SK-N-SH treated with all-trans-retinoic acid at 6 μM for 48 hours (cell line): ENCODE data around the gene GPR55.

Experiments used
- ATAC-seq: fragments of 200-7000 bp; cut with Tn5 transposase; 3 replicates; pipeline ENCODE4 v1.9.1; 2020; ENCODE audit warnings: mild to moderate bottlenecking, moderate library complexity
- GLIS3 ChIP-seq: fragments of 250-450 bp; sonication (Bioruptor Pico); IDR thresholded peaks from 2 replicates; pipeline ENCODE4 v1.5.0; 2020; ENCODE audit warnings: mild to moderate bottlenecking, moderate library complexity
- ISL1 ChIP-seq: fragments of 250-450 bp; sonication (Bioruptor Pico); IDR thresholded peaks from 2 replicates; pipeline ENCODE4 v2.1.2; 2022; ENCODE audit warnings: mild to moderate bottlenecking, moderate library complexity
- OSR1 ChIP-seq: fragments of 250-450 bp; sonication (Bioruptor Pico); IDR thresholded peaks from 2 replicates; pipeline ENCODE4 v1.8.0; 2022; ENCODE audit warnings: moderate library complexity, mild to moderate bottlenecking, inconsistent platforms
- POU6F1 ChIP-seq: fragments of 250-450 bp; sonication (Bioruptor Pico); IDR thresholded peaks from 2 replicates; pipeline ENCODE4 v1.8.0; 2021; ENCODE audit warnings: low read depth, mild to moderate bottlenecking, moderate library complexity, borderline replicate concordance
- SNAI2 ChIP-seq: fragments of 250-450 bp; sonication (Bioruptor Pico); IDR thresholded peaks from 2 replicates; pipeline ENCODE4 v1.5.0; 2020; ENCODE audit warnings: mild to moderate bottlenecking, moderate library complexity
- TCF4 ChIP-seq: fragments of 250-450 bp; sonication (Bioruptor Pico); IDR thresholded peaks from 2 replicates; pipeline ENCODE4 v1.8.0; 2021; ENCODE audit warnings: mild to moderate bottlenecking, moderate library complexity, borderline replicate concordance
- ZC3H10 ChIP-seq: fragments of 250-450 bp; sonication (Bioruptor Pico); IDR thresholded peaks from 2 replicates; pipeline ENCODE4 v1.5.1; 2021; ENCODE audit warnings: mild to moderate bottlenecking, moderate library complexity
- ZFP3 ChIP-seq: fragments of 250-450 bp; sonication (Bioruptor Pico); IDR thresholded peaks from 2 replicates; pipeline ENCODE4 v1.5.0; 2020; ENCODE audit warnings: mild to moderate bottlenecking, moderate library complexity
- ZFP30 ChIP-seq: fragments of 450-650 bp; formaldehyde crosslinking; IDR thresholded peaks from 2 replicates; pipeline ENCODE4 v1.5.0; 2022; ENCODE audit warnings: mild to moderate bottlenecking, moderate library complexity
- ZNF565 ChIP-seq: fragments of 450-650 bp; formaldehyde crosslinking; conservative IDR thresholded peaks from 2 replicates; pipeline ENCODE4 v1.5.0; 2020; ENCODE audit warnings: low read depth, mild to moderate bottlenecking, moderate library complexity
- TF ChIP-seq, protein P1 (sequence below): fragments of 250-450 bp; sonication (Bioruptor Pico); IDR thresholded peaks from 2 replicates; pipeline ENCODE4 v1.5.0; 2020; ENCODE audit warnings: mild to moderate bottlenecking, moderate library complexity
- TF ChIP-seq, protein P2 (sequence below): fragments of 250-450 bp; sonication (Bioruptor Pico); IDR thresholded peaks from 2 replicates; pipeline ENCODE4 v1.5.1; 2021; ENCODE audit warnings: mild to moderate bottlenecking, moderate library complexity

GPR55 gene

DNA sequence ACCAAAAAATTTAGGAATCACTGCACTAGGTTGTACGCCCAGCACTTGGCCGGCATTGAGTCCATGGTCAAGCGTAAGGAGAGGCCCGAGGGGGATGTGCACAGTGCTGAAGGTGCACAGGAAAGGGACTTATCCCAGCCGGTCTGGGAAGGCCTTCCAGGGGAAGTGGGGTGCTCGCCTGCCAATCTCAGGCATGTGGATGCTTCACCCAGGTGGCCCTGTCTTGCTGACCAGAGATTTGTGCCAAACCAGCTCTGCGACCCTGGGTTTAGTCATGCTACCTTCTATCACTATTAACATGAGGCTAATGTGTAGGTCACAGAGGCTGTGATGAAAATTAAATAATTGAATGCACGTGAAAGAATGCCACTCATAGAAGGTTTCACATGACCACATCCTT, 62.0 kb downstream of the GPR55 start:
- TF ChIP-seq ZFP3 (CRISPR knock-in tag): no peak
- no peak for ATAC-seq

- ATAC-seq: no peak
- no peak for TF ChIP-seq OSR1 (CRISPR knock-in tag)
- TF ChIP-seq, all 23 proteins: peak for 0
These were observed 62.8 kb downstream of the GPR55 start for GRCh38 chr2:230862292-230862691.

GRCh38 chr2:230861552-230862255, 63.3 kb downstream of the GPR55 start:
- ATAC-seq: no peak
- TF ChIP-seq ZFP3 (CRISPR knock-in tag) (no peak), TCF4 (CRISPR knock-in tag) (no peak), ZNF565 (CRISPR knock-in tag) (no peak), ZFP30 (CRISPR knock-in tag) (no peak), ZC3H10 (CRISPR knock-in tag) (no peak), GLIS3 (CRISPR knock-in tag) (no peak), POU6F1 (CRISPR knock-in tag) (no peak), OSR1 (CRISPR knock-in tag) (no peak), ISL1 (no peak), SNAI2 (CRISPR knock-in tag) (no peak)
- TF ChIP-seq, protein P1, sequence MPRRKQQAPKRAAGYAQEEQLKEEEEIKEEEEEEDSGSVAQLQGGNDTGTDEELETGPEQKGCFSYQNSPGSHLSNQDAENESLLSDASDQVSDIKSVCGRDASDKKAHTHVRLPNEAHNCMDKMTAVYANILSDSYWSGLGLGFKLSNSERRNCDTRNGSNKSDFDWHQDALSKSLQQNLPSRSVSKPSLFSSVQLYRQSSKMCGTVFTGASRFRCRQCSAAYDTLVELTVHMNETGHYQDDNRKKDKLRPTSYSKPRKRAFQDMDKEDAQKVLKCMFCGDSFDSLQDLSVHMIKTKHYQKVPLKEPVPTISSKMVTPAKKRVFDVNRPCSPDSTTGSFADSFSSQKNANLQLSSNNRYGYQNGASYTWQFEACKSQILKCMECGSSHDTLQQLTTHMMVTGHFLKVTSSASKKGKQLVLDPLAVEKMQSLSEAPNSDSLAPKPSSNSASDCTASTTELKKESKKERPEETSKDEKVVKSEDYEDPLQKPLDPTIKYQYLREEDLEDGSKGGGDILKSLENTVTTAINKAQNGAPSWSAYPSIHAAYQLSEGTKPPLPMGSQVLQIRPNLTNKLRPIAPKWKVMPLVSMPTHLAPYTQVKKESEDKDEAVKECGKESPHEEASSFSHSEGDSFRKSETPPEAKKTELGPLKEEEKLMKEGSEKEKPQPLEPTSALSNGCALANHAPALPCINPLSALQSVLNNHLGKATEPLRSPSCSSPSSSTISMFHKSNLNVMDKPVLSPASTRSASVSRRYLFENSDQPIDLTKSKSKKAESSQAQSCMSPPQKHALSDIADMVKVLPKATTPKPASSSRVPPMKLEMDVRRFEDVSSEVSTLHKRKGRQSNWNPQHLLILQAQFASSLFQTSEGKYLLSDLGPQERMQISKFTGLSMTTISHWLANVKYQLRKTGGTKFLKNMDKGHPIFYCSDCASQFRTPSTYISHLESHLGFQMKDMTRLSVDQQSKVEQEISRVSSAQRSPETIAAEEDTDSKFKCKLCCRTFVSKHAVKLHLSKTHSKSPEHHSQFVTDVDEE (CRISPR knock-in tag): no peak
- TF ChIP-seq, protein P2, sequence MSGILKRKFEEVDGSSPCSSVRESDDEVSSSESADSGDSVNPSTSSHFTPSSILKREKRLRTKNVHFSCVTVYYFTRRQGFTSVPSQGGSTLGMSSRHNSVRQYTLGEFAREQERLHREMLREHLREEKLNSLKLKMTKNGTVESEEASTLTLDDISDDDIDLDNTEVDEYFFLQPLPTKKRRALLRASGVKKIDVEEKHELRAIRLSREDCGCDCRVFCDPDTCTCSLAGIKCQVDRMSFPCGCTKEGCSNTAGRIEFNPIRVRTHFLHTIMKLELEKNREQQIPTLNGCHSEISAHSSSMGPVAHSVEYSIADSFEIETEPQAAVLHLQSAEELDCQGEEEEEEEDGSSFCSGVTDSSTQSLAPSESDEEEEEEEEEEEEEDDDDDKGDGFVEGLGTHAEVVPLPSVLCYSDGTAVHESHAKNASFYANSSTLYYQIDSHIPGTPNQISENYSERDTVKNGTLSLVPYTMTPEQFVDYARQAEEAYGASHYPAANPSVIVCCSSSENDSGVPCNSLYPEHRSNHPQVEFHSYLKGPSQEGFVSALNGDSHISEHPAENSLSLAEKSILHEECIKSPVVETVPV: no peak
- TF ChIP-seq, all 23 proteins: peak for 0
